IPS-15b (cell line): ENCODE results near the gene C3.
"Not testable (repeated sequence)": the region's sequence is repeated elsewhere in the genome, so short reads cannot be mapped to it uniquely, and the experiment has no call there.

Experiments used
- H3K27me3 ChIP-seq: one replicate; pipeline ENCODE4 v1.6.1; 2013; ENCODE audit warnings: low read length; ENCODE audit not compliant: control insufficient read depth, insufficient read depth
- H3K36me3 ChIP-seq: one replicate; pipeline ENCODE4 v1.6.1; 2013; ENCODE audit warnings: low read length; ENCODE audit not compliant: control insufficient read depth, insufficient read depth
- H3K4me1 ChIP-seq: one replicate; pipeline ENCODE4 v1.6.1; 2013; ENCODE audit warnings: mild to moderate bottlenecking, low read length; ENCODE audit not compliant: control insufficient read depth, insufficient read depth
- H3K4me3 ChIP-seq: one replicate; pipeline ENCODE4 v1.5.1; 2013; ENCODE audit warnings: low read depth, low read length
- H3K9ac ChIP-seq: one replicate; pipeline ENCODE4 v1.6.1; 2013; ENCODE audit warnings: low read depth, mild to moderate bottlenecking, low read length
- H3K9me3 ChIP-seq: one replicate; pipeline ENCODE4 v1.6.1; 2013; ENCODE audit warnings: mild to moderate bottlenecking, low read length; ENCODE audit not compliant: control insufficient read depth, insufficient read depth

C3 gene

DNA sequence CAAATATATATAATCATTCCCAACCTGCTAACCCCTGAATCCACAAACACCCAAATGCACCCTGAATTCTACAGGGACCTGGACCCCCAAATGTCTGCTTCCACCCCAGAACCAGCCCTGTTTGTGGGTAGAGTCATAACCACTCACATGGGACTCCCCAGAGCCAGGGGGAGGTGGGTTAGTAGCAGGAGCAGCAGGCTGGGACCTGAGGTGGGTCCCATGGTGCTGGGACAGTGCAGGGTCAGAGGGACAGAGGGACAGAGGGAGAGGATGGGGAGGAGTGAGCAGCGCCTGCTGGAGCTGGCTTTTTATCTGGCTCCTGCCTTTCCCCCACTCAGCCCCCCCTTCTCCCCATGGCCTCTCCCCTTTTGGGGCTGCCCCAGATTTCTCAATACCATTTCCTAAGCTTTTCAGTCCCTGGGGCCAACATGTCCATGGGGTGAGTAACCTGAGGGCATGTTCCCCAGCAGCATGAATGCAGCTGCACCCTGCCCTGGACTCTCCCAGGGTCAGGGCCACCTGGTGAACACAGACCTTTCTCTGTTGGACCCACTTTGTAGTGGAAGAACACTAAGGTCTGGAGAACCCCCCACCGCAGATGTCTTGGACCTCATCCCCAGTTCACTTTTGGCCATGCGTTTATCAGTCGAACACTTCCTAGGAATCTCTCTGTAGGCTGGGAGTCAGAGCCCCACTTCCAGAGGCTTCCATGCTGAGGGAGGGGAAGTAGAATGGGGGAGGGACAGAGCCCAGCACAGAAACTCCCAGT lies at the start of gene C3:
C3 (minus strand) TSS at position 282 of the 769 bp plus-strand sequence; CDS start at position 221, 61 bp downstream.
- Histone ChIP-seq H3K27me3 (no peaks in the 10 kb centered on the region), H3K9ac (no peak within 1 kb of the TSS), H3K4me1 (no peaks in the 10 kb centered on the region), H3K9me3 (no peaks in the 10 kb centered on the region), H3K4me3 (peak within 1 kb of the TSS; percentile 37), H3K36me3 (no peaks in the 10 kb centered on the region)

DNA sequence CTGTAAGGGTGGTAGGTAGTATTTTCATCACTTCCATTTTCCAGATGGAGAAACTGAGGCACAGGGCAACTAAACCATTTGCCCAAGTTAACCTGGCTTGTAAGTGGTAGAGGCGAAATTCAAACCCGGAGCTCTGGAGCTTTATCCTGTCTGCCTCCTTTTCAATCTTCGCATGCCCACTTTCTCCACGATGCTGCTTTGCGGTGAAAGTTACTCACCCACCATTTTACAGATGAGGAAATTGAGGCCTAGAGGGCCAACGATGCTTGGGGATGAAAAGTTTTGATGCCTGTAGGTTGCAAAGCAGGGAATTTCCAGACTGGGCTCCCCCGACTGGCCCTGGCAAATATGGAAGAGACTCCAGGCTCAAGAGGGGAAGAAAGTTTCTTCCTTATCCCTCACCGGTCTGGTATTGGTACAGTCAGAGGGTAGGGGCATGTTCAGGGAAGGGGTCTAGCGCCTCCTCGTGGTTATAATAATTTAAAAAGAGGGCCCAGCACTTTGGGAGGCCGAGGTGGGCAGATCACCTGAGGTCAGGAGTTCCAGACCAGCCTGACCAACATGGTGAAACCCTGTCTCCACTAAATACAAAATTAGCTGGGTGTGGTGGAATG lies 48.7 kb upstream of the C3 start:
- Histone ChIP-seq H3K36me3 (no peaks in the 10 kb centered on the region), H3K4me1 (peaks cover 13% of the 10 kb centered on the region), H3K4me3 (no peak overlapping the region), H3K9me3 (no peaks in the 10 kb centered on the region), H3K9ac (no peak overlapping the region), H3K27me3 (no peaks in the 10 kb centered on the region)

GRCh38 chr19:6768236-6768785 lies 47.9 kb upstream of the C3 start:
- Histone ChIP-seq H3K9me3 (no peaks in the 10 kb centered on the region), H3K4me3 (peak overlapping the region; percentile 75), H3K36me3 (no peaks in the 10 kb centered on the region), H3K4me1 (peaks cover 13% of the 10 kb centered on the region), H3K27me3 (no peaks in the 10 kb centered on the region), H3K9ac (no peak overlapping the region)

DNA sequence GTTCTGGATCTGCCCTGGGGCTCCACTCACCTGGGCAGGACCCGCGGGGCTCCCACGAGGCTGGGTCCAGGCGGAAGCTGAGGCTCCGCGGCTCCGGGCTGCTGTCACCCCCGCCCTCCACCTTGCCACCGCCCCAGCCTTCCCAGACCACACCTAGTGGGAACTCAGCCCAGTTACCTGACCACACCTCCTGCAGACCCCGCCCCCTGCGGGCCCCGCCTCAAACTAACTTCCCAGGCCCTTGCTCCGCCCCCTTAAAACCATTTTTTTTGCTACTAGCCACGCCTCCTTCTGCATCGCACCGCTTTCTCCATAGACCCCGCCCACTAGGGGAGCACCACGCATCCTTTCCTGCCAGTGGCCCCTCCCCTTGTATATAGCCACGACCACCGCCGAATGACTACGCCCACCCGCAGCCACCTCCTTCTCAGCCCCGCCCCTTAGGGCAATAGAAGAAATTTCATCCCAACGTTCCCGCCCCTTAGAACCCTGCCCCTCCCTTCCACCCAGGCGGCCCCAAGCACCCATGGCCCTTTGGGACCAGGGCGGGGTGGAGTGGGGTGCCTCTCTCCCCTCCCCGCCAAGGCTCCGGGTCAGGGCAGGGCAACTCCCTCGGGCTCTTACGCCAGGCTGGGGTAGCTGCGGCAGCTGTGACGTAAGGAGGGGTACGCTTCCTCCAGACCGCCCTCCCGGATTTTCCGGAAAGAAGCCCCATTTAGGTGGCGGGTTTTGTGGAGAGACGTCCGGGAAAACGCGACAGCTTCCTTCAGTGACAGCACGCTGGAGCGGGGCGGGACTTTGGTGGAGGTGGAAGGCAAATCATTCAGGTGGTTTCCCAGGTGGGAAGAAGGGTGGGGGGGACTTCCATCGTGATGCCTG lies 47.1 kb upstream of the C3 start, which contains the start of gene SH2D3A:
SH2D3A (minus strand) TSS at position 79 of the 879 bp plus-strand sequence. CDS start 3,687 bp downstream, outside the sequence.
- peak within 1 kb of the TSS; percentile 98 for H3K4me3 ChIP-seq
- H3K4me1 ChIP-seq = peaks cover 13% of the 10 kb centered on the region
- H3K36me3 ChIP-seq = no peaks in the 10 kb centered on the region
- H3K27me3 ChIP-seq = no peaks in the 10 kb centered on the region
- no peak within 1 kb of the TSS for H3K9ac ChIP-seq
- no peaks in the 10 kb centered on the region for H3K9me3 ChIP-seq

DNA sequence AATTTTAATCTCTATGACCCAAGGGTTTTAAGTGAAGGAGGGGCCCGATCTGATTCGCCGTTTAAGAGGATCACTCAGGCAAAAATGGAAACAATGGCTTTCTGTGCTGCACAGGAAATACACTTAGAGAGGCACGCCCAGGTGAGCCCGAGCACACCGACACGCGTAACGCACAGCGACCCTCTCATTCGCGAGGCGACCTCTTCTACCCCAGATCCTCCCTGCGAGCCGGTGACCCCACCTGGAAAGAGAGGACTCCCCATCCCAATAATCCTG lies 46.6 kb upstream of the C3 start:
- peak overlapping the region; percentile 98 for H3K4me3 ChIP-seq
- no peaks in the 10 kb centered on the region for H3K36me3 ChIP-seq
- peaks cover 13% of the 10 kb centered on the region for H3K4me1 ChIP-seq
- H3K9ac ChIP-seq = no peak overlapping the region
- H3K27me3 ChIP-seq = no peaks in the 10 kb centered on the region
- H3K9me3 ChIP-seq = no peaks in the 10 kb centered on the region

DNA sequence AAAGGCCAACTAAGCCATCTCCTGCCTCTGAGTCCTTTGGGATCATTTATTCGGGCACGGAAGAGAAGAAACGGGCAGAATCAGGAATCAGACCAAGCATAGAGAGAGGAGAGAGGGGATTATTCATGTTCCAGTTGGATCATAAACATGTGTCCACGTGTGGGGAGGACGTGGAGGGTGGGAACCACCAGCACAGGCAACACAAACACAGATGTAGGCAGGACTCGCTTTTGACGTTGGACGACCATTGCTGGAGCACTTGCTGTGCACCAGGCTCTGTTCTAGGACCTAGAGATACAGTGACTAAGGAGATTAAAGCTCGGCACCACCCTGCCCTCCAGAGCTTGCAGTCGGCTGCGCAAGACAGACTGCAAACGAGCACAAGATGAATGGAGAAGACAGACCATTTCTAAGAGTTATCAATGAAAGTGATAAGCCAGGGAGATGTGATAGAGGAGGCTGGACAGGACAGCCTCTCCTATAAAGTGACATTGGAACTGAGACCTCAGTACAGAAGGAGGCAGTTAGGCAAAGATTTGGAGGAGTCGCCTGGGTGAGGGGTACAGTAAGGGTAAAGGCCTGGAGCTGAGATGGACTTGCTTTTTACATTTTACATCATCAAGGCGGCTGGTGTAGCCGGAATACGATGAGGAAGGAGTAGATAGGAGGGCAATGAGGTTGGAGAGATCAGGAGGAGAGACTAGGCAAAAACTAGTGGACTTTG lies 46.1 kb upstream of the C3 start:
- no peaks in the 10 kb centered on the region for H3K9me3 ChIP-seq
- H3K36me3 ChIP-seq = no peaks in the 10 kb centered on the region
- peak overlapping the region; percentile 98 for H3K4me3 ChIP-seq
- H3K4me1 ChIP-seq = peaks cover 13% of the 10 kb centered on the region
- no peaks in the 10 kb centered on the region for H3K27me3 ChIP-seq
- no peak overlapping the region for H3K9ac ChIP-seq

DNA sequence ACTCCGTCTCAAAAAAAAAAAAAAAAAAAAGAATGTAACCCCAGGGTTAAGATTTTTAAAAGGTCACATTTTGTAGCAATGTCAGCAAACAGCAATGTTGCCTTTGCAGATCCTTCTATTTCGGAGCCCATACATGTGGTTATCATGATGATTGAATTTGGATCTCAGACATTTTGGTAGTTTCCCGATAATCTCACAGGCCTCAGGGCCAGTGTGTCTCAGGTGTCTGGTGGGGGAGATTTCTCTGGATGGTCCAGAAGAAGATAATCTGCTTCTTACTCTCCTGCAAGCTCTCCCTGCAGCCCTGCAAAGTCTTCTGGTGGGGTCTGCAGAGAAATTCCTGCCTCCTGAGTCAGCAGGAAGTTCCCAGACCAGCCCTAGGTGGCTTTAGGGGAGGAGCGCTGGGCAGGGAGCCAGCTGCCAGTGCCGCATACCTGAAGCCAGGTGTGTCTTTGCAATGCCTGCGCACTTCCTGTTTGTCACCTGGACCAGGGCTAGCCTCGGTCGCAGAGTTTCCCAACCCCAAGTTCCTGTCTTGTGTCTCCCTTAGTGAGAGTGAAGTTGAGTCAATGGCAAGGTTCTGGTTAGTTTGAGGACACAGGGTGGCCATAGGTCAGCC lies 45.4 kb upstream of the C3 start:
- H3K9ac ChIP-seq = peak overlapping the region; percentile 26
- H3K27me3 ChIP-seq = no peaks in the 10 kb centered on the region
- H3K4me3 ChIP-seq = peak overlapping the region; percentile 98
- peaks cover under 1% of the 10 kb centered on the region for H3K36me3 ChIP-seq
- H3K9me3 ChIP-seq = no peaks in the 10 kb centered on the region
- H3K4me1 ChIP-seq = peaks cover 13% of the 10 kb centered on the region

GRCh38 chr19:6762253-6762797 lies 41.9 kb upstream of the C3 start:
- H3K4me1 ChIP-seq, H3K4me3 ChIP-seq, H3K9me3 ChIP-seq, H3K27me3 ChIP-seq, H3K9ac ChIP-seq: not testable (repeated sequence)
- peaks cover 11% of the 10 kb centered on the region for H3K36me3 ChIP-seq

- Histone ChIP-seq H3K9me3 (no peaks in the 10 kb centered on the region), H3K4me3 (no peak overlapping the region), H3K4me1 (peaks cover 5% of the 10 kb centered on the region), H3K36me3 (peaks cover 11% of the 10 kb centered on the region), H3K9ac (no peak overlapping the region), H3K27me3 (no peaks in the 10 kb centered on the region)
Measured at GRCh38 chr19:6761053-6761676, 40.7 kb upstream of the C3 start.

DNA sequence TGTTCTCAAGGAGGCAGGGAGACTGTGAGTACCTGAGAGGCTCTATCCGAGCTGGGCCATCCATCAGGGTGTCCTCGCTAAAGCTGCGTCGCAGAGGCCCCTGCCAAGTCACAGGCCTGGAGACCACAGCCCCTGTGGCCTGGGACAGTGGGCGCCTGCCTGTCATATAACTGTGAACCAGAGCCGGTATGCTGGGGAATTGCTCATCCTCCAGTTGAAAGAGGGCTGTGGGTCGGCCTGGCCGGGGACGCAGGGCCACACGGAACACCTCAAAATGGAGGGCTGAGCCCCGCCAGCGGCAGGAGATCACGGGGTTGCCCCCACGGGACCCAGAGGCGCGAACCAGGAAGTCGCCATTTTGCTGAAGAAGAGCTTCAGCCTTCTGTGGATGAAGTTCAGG lies 40.2 kb upstream of the C3 start:
- no peaks in the 10 kb centered on the region for H3K9me3 ChIP-seq
- H3K4me3 ChIP-seq = no peak overlapping the region
- peaks cover 11% of the 10 kb centered on the region for H3K36me3 ChIP-seq
- H3K9ac ChIP-seq = no peak overlapping the region
- peaks cover 1% of the 10 kb centered on the region for H3K4me1 ChIP-seq
- H3K27me3 ChIP-seq = no peaks in the 10 kb centered on the region
